BE2C (cell line): ENCODE data around the gene DIPK1B.
"Not testable (repeated sequence)": the region's sequence is repeated elsewhere in the genome, so short reads cannot be mapped to it uniquely, and the experiment has no call there.

ENCODE experiments used
- DNase-seq: peaks from one replicate; pipeline ENCODE4 v3.0.0-alpha.2; 2020
- H3K27me3 ChIP-seq: fragments of 250-450 bp; sonication (Bioruptor Pico); 2 replicates; pipeline ENCODE4 v1.5.1; 2020; ENCODE audit warnings: mild to moderate bottlenecking
- H3K36me3 ChIP-seq: fragments of 250-450 bp; sonication (Bioruptor Pico); 2 replicates; pipeline ENCODE4 v1.5.1; 2020; ENCODE audit warnings: mild to moderate bottlenecking
- H3K4me1 ChIP-seq: fragments of 250-450 bp; sonication (Bioruptor Pico); 2 replicates; pipeline ENCODE4 v1.5.1; 2020
- H3K4me3 ChIP-seq: 2 replicates; pipeline ENCODE4 v1.5.1; 2011; ENCODE audit warnings: low read depth, low read length
- H3K9me3 ChIP-seq: fragments of 250-450 bp; sonication (Bioruptor Pico); 2 replicates; pipeline ENCODE4 v1.5.1; 2020
- CTCF ChIP-seq: IDR thresholded peaks from 2 replicates; pipeline ENCODE4 v1.5.1; 2012; ENCODE audit warnings: mild to moderate bottlenecking, low read depth, low read length

DIPK1B gene

GRCh38 chr9:136766410-136767120 is 54.2 kb downstream of the DIPK1B start:
- peak; percentile 72 for DNase-seq
- H3K27me3 ChIP-seq, H3K9me3 ChIP-seq, H3K36me3 ChIP-seq, H3K4me1 ChIP-seq, H3K4me3 ChIP-seq: not testable (repeated sequence)
- peak; percentile 41 for TF ChIP-seq CTCF

GRCh38 chr9:136769710-136770191 is 57.4 kb downstream of the DIPK1B start:
- peaks cover 5% of the 10 kb centered on the region; the same call in 1 of the 2 replicates for H3K9me3 ChIP-seq
- no peaks in the 10 kb centered on the region for H3K4me1 ChIP-seq
- peak overlapping the region; percentile 37 for H3K4me3 ChIP-seq
- DNase-seq: peak; percentile 70
- TF ChIP-seq CTCF: peak; percentile 66
- no peaks in the 10 kb centered on the region for H3K27me3 ChIP-seq
- no peaks in the 10 kb centered on the region for H3K36me3 ChIP-seq

- DNase-seq: no peak
- no peak for TF ChIP-seq CTCF
Measured at GRCh38 chr9:136771907-136772415, 59.6 kb downstream of the DIPK1B start.

GRCh38 chr9:136773386-136774044 is 61.1 kb downstream of the DIPK1B start:
- no peak overlapping the region for H3K4me3 ChIP-seq
- H3K9me3 ChIP-seq: peaks cover 5% of the 10 kb centered on the region; the same call in 1 of the 2 replicates
- H3K4me1 ChIP-seq: no peaks in the 10 kb centered on the region
- peak; percentile 4; the same call in 1 of the 2 replicates for TF ChIP-seq CTCF
- DNase-seq: peak; percentile 84
- H3K36me3 ChIP-seq: no peaks in the 10 kb centered on the region
- H3K27me3 ChIP-seq: no peaks in the 10 kb centered on the region

More at GRCh38 chr9:136771907-136772415, 59.6 kb downstream of the DIPK1B start:
- H3K4me1 ChIP-seq: no peaks in the 10 kb centered on the region
- no peaks in the 10 kb centered on the region for H3K36me3 ChIP-seq
- no peaks in the 10 kb centered on the region for H3K27me3 ChIP-seq
- H3K4me3 ChIP-seq: no peak overlapping the region
- H3K9me3 ChIP-seq: peaks cover 5% of the 10 kb centered on the region; the same call in 1 of the 2 replicates
